HepG2 (cell line): ENCODE data around the gene TXN2. TPM values are rescaled to one million over a fixed set of nuclear protein-coding genes. Genes with fewer than 3 reads are reported as not detected.

ENCODE experiments used
- EEA1 ChIP-seq: sonication (generic); formaldehyde crosslinking; IDR thresholded peaks from 2 replicates; pipeline ENCODE4 v1.5.1; 2020; ENCODE audit warnings: mild to moderate bottlenecking, missing genetic modification reagents, borderline replicate concordance
- ETV6 ChIP-seq: sonication (generic); formaldehyde crosslinking; conservative IDR thresholded peaks from 2 replicates; pipeline ENCODE4 v1.4.0; 2020; ENCODE audit warnings: missing genetic modification reagents
- FLYWCH1 ChIP-seq: sonication (generic); formaldehyde crosslinking; IDR thresholded peaks from 2 replicates; pipeline ENCODE4 v1.8.1; 2023; ENCODE audit warnings: mild to moderate bottlenecking, missing genetic modification reagents
- NCOA2 ChIP-seq: sonication (generic); formaldehyde crosslinking; IDR thresholded peaks from 2 replicates; pipeline ENCODE4 v1.8.0; 2022; ENCODE audit warnings: inconsistent platforms
- NFE2L2 ChIP-seq: fragments of 150-350 bp; IDR thresholded peaks from 2 replicates; pipeline ENCODE4 v1.6.1; 2014; ENCODE audit warnings: low read length
- NR1H2 ChIP-seq: sonication (generic); formaldehyde crosslinking; IDR thresholded peaks from 2 replicates; pipeline ENCODE4 v1.8.1; 2022; ENCODE audit warnings: low read depth, missing genetic modification reagents, borderline replicate concordance
- RFX3 ChIP-seq: IDR thresholded peaks from 2 replicates; pipeline ENCODE4 v1.6.1; 2016; ENCODE audit warnings: missing biosample characterization, missing genetic modification reagents
- TAF1 ChIP-seq: sonication (generic); formaldehyde crosslinking; IDR thresholded peaks from 2 replicates; pipeline ENCODE4 v1.4.0; 2020; ENCODE audit warnings: missing genetic modification reagents
- ZFP36L1 ChIP-seq: sonication (generic); formaldehyde crosslinking; IDR thresholded peaks from 2 replicates; pipeline ENCODE4 v1.8.0; 2022; ENCODE audit warnings: mild to moderate bottlenecking, missing genetic modification reagents, moderate library complexity
- ZNF12 ChIP-seq: sonication (generic); formaldehyde crosslinking; IDR thresholded peaks from 2 replicates; pipeline ENCODE4 v1.5.0; 2020; ENCODE audit warnings: missing genetic modification reagents
- ZNF484 ChIP-seq: sonication (generic); formaldehyde crosslinking; IDR thresholded peaks from 2 replicates; pipeline ENCODE4 v1.5.1; 2020; ENCODE audit warnings: mild to moderate bottlenecking, low read depth, missing genetic modification reagents, borderline replicate concordance
- ZNF567 ChIP-seq: sonication (generic); formaldehyde crosslinking; IDR thresholded peaks from 2 replicates; pipeline ENCODE4 v1.8.1; 2023; ENCODE audit warnings: mild to moderate bottlenecking, missing genetic modification reagents, borderline replicate concordance
- polyA plus RNA-seq, 8 experiments: library from polyadenylated mRNA; depleted of rRNA in 3 of 8; stranded (reverse) in 7 of 8; unstranded in 1 of 8; fragments of >200 nt; fragmentation: Illumina TruSeq in 4 of 8; extraction: Trizol in 4 of 8; gene quantifications; 2 replicates each; pipeline versions ENCODE4 v1.2.1 to v1.2.3, GENCODE V29; 2011 to 2016; ENCODE audit warnings: low read depth in 4 of 8, missing spikeins in 1 of 8, mixed read lengths in 1 of 8; ENCODE audit not compliant: insufficient read depth in 1 of 8
- total RNA-seq, 5 experiments: library from RNA; depleted of rRNA; stranded (reverse); fragments of >200 nt; fragmentation: Illumina TruSeq; extraction: Trizol; gene quantifications; 2 replicates each; pipeline ENCODE4 v1.2.3, GENCODE V29; 2016; ENCODE audit warnings: low read depth in 1 of 5
- TF ChIP-seq, protein P1 (sequence below): sonication (generic); formaldehyde crosslinking; IDR thresholded peaks from 2 replicates; pipeline ENCODE4 v1.9.0; 2021; ENCODE audit warnings: missing genetic modification reagents, borderline replicate concordance
- TF ChIP-seq, protein P2 (sequence below): sonication (generic); formaldehyde crosslinking; IDR thresholded peaks from 2 replicates; pipeline ENCODE4 v1.4.0; 2020; ENCODE audit warnings: missing genetic modification reagents, borderline replicate concordance
- TF ChIP-seq, protein P3 (sequence below): sonication (generic); formaldehyde crosslinking; IDR thresholded peaks from one replicate; pipeline ENCODE4 v1.5.1; 2020; ENCODE audit warnings: mild to moderate bottlenecking, missing genetic modification reagents; ENCODE audit errors: not compliant biosample characterization

Gene TXN2
- total and polyA plus RNA-seq, 2 of the 13 experiments (the other 11 are each of a cell fraction or from before 2014, with no cell fraction given): 41.4 to 109 TPM

DNA sequence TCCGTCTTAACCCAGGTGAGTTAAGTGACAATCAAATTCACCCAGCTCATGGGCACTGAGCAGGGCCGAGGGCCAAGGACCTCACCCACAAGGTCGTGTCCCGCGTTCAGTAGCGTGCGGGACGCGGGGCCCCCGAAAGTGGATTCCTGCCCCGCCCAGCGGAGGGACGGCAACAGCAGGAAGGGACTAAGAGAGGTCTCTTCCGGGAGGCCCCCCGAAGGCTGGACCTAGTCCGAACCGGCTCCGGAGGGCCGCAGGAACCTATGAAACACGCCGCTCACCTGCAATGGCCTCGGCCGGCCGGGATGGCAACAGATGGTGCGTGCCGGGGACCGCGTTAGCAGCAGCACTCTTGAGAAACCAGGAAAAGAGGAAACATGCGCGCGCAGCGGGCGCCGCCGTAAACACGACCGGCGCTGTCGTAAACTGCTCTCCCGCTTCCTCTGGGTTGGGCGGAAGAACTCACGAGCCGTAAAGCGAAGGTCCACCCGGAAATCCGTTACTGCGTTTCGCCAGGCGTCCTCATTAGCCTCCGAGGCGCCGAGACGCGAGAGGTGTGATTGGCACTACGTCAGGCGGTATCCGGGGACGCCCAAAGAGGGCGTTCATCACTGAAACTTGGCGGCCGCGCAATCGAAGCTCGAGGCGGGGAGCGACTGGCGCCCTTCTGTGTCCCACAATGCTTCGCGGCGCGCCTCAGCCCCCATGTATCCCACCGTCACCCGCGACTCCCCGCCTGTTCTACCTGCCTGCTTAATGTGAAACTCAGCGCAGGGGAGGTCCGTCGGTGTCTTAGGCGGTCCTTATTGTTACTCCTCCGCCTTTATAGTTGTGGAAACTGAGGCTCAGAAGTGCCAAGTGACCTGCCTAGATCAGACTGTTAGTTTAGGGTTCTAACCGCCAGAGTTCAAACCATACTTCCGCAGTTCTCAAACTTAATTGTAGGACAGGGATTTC, 47.6 kb upstream of the TXN2 start, which contains the start of gene EIF3D (continued):
- TF ChIP-seq, protein P1, sequence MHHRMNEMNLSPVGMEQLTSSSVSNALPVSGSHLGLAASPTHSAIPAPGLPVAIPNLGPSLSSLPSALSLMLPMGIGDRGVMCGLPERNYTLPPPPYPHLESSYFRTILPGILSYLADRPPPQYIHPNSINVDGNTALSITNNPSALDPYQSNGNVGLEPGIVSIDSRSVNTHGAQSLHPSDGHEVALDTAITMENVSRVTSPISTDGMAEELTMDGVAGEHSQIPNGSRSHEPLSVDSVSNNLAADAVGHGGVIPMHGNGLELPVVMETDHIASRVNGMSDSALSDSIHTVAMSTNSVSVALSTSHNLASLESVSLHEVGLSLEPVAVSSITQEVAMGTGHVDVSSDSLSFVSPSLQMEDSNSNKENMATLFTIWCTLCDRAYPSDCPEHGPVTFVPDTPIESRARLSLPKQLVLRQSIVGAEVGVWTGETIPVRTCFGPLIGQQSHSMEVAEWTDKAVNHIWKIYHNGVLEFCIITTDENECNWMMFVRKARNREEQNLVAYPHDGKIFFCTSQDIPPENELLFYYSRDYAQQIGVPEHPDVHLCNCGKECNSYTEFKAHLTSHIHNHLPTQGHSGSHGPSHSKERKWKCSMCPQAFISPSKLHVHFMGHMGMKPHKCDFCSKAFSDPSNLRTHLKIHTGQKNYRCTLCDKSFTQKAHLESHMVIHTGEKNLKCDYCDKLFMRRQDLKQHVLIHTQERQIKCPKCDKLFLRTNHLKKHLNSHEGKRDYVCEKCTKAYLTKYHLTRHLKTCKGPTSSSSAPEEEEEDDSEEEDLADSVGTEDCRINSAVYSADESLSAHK: no peak
- TF ChIP-seq ZNF567 (peak; percentile 92; the same call in 1 of the 2 replicates), NFE2L2 (no peak), ZNF484 (CRISPR knock-in tag) (no peak), EEA1 (CRISPR knock-in tag) (no peak; the same call in 1 of the 2 replicates), FLYWCH1 (CRISPR knock-in tag) (no peak), ZNF12 (CRISPR knock-in tag) (peak; percentile 84), ETV6 (no peak; the same call in 1 of the 2 replicates), NCOA2 (CRISPR knock-in tag) (no peak), NR1H2 (no peak), RFX3 (CRISPR knock-in tag) (peak; percentile 52; the same call in 1 of the 2 replicates), TAF1 (CRISPR knock-in tag) (peak; percentile 93), ZFP36L1 (CRISPR knock-in tag) (no peak; the same call in 1 of the 2 replicates)
- TF ChIP-seq, protein P2, sequence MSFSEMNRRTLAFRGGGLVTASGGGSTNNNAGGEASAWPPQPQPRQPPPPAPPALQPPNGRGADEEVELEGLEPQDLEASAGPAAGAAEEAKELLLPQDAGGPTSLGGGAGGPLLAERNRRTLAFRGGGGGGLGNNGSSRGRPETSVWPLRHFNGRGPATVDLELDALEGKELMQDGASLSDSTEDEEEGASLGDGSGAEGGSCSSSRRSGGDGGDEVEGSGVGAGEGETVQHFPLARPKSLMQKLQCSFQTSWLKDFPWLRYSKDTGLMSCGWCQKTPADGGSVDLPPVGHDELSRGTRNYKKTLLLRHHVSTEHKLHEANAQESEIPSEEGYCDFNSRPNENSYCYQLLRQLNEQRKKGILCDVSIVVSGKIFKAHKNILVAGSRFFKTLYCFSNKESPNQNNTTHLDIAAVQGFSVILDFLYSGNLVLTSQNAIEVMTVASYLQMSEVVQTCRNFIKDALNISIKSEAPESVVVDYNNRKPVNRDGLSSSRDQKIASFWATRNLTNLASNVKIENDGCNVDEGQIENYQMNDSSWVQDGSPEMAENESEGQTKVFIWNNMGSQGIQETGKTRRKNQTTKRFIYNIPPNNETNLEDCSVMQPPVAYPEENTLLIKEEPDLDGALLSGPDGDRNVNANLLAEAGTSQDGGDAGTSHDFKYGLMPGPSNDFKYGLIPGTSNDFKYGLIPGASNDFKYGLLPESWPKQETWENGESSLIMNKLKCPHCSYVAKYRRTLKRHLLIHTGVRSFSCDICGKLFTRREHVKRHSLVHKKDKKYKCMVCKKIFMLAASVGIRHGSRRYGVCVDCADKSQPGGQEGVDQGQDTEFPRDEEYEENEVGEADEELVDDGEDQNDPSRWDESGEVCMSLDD: peak; percentile 74; the same call in 1 of the 2 replicates
- TF ChIP-seq, protein P3, sequence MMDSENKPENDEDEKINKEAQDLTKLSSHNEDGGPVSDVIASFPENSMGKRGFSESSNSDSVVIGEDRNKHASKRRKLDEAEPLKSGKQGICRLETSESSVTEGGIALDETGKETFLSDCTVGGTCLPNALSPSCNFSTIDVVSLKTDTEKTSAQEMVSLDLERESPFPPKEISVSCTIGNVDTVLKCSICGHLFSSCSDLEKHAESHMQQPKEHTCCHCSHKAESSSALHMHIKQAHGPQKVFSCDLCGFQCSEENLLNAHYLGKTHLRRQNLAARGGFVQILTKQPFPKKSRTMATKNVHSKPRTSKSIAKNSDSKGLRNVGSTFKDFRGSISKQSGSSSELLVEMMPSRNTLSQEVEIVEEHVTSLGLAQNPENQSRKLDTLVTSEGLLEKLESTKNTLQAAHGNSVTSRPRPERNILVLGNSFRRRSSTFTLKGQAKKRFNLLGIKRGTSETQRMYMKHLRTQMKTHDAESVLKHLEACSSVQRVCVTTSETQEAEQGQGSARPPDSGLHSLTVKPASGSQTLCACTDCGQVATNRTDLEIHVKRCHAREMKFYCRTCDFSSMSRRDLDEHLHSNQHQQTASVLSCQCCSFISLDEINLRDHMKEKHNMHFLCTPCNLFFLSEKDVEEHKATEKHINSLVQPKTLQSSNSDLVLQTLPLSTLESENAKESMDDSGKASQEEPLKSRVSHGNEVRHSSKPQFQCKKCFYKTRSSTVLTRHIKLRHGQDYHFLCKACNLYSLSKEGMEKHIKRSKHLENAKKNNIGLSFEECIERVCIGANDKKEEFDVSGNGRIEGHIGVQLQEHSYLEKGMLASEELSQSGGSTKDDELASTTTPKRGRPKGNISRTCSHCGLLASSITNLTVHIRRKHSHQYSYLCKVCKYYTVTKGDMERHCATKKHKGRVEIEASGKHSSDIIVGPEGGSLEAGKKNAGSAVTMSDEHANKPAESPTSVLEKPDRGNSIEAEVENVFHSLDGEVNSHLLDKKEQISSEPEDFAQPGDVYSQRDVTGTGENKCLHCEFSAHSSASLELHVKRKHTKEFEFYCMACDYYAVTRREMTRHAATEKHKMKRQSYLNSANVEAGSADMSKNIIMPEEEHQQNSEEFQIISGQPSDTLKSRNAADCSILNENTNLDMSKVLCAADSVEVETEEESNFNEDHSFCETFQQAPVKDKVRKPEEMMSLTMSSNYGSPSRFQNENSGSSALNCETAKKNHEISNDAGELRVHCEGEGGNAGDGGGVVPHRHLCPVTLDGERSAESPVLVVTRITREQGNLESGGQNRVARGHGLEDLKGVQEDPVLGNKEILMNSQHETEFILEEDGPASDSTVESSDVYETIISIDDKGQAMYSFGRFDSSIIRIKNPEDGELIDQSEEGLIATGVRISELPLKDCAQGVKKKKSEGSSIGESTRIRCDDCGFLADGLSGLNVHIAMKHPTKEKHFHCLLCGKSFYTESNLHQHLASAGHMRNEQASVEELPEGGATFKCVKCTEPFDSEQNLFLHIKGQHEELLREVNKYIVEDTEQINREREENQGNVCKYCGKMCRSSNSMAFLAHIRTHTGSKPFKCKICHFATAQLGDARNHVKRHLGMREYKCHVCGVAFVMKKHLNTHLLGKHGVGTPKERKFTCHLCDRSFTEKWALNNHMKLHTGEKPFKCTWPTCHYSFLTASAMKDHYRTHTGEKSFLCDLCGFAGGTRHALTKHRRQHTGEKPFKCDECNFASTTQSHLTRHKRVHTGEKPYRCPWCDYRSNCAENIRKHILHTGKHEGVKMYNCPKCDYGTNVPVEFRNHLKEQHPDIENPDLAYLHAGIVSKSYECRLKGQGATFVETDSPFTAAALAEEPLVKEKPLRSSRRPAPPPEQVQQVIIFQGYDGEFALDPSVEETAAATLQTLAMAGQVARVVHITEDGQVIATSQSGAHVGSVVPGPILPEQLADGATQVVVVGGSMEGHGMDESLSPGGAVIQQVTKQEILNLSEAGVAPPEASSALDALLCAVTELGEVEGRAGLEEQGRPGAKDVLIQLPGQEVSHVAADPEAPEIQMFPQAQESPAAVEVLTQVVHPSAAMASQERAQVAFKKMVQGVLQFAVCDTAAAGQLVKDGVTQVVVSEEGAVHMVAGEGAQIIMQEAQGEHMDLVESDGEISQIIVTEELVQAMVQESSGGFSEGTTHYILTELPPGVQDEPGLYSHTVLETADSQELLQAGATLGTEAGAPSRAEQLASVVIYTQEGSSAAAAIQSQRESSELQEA: no peak
